Measurements from ENCODE around the gene CNTNAP2. TPM values are rescaled to one million over a fixed set of nuclear protein-coding genes. Genes with fewer than 3 reads are reported as not detected.

Gene CNTNAP2
- total RNA-seq, 1 donor = 7.6 TPM

DNA sequence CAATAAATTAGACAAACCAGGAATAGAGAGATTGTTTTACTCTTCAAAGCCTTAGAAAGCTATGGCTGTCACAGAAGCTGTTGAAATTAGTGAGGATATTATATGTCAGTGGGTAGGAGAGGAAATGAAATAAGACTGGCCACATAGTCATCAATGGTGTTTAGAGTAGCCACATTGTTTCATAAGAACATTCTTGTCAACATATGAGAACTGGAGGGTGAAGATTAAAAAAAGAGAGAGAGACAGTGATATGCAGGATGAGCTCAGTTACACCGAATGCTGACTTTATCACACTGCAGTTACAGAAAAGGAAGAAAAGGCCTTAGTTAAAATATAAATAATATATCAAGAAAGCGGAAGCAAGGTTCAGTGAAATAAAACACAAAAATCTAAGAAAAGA lies 412.0 kb downstream of the CNTNAP2 start:
- H3K9me3 ChIP-seq (ENCODE audit: low read depth, low read length) = peaks cover 2% of the 10 kb centered on the region
- H3K4me2 ChIP-seq (ENCODE audit: insufficient read depth, low read length) = no peak overlapping the region
- no peaks in the 10 kb centered on the region for H3K27me3 ChIP-seq (ENCODE audit: insufficient read depth, low read length)
- H3K36me3 ChIP-seq (ENCODE audit: insufficient read depth, low read length) = no peaks in the 10 kb centered on the region
- H2AFZ ChIP-seq (ENCODE audit: low read length) = no peak overlapping the region
- no peak overlapping the region for H3K27ac ChIP-seq (ENCODE audit: low read depth, low read length)
- H3K4me1 ChIP-seq (ENCODE audit: insufficient read depth, low read length) = no peaks in the 10 kb centered on the region
- no peak overlapping the region for H3K4me3 ChIP-seq (ENCODE audit: insufficient read depth, low read length)
- H3K79me2 ChIP-seq (ENCODE audit: insufficient read depth, low read length) = no peaks in the 10 kb centered on the region
- H4K20me1 ChIP-seq (ENCODE audit: insufficient read depth, low read length) = no peaks in the 10 kb centered on the region
- no peak for DNase-seq (ENCODE audit: insufficient read length, low spot score, missing footprints)
- no peak for TF ChIP-seq CTCF (IDR thresholded peaks at IDR 0.05; ENCODE audit: extremely low read depth, low read depth, low read length)

DNA sequence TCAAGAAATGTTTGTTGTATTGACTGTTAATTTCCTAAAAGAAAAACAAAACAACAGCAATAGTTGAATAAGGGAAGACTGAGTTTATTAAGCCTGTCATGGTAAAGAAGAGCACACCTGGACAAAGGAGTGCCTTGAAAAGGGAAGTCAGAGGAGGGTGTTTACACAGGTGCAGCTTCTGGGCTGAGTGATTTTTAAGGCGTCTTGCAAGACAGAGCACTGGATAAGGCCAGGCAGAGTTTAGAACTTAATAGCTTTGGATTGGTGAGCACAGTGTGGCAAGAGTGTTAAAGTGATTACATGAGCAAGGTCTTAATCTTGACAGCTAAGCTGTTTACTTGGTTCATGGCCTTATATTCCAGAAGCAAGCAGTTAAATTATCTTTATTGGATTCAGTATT lies 423.2 kb downstream of the CNTNAP2 start:
- no peak for TF ChIP-seq CTCF (IDR thresholded peaks at IDR 0.05; ENCODE audit: extremely low read depth, low read depth, low read length)
- H3K36me3 ChIP-seq (ENCODE audit: insufficient read depth, low read length) = no peaks in the 10 kb centered on the region
- no peak overlapping the region for H2AFZ ChIP-seq (ENCODE audit: low read length)
- H3K4me2 ChIP-seq (ENCODE audit: insufficient read depth, low read length) = no peak overlapping the region
- H3K27ac ChIP-seq (ENCODE audit: low read depth, low read length) = no peak overlapping the region
- DNase-seq (ENCODE audit: insufficient read length, low spot score, missing footprints) = no peak
- no peaks in the 10 kb centered on the region for H3K4me1 ChIP-seq (ENCODE audit: insufficient read depth, low read length)
- H4K20me1 ChIP-seq (ENCODE audit: insufficient read depth, low read length) = no peaks in the 10 kb centered on the region
- no peaks in the 10 kb centered on the region for H3K9me3 ChIP-seq (ENCODE audit: low read depth, low read length)
- H3K79me2 ChIP-seq (ENCODE audit: insufficient read depth, low read length) = no peaks in the 10 kb centered on the region
- no peaks in the 10 kb centered on the region for H3K27me3 ChIP-seq (ENCODE audit: insufficient read depth, low read length)
- H3K4me3 ChIP-seq (ENCODE audit: insufficient read depth, low read length) = no peak overlapping the region

GRCh38 chr7:146542101-146542500 lies 425.5 kb downstream of the CNTNAP2 start:
- DNase-seq (ENCODE audit: insufficient read length, low spot score, missing footprints) = no peak
- no peak overlapping the region for H3K4me3 ChIP-seq (ENCODE audit: insufficient read depth, low read length)
- no peaks in the 10 kb centered on the region for H3K36me3 ChIP-seq (ENCODE audit: insufficient read depth, low read length)
- H4K20me1 ChIP-seq (ENCODE audit: insufficient read depth, low read length) = no peaks in the 10 kb centered on the region
- no peaks in the 10 kb centered on the region for H3K9me3 ChIP-seq (ENCODE audit: low read depth, low read length)
- no peaks in the 10 kb centered on the region for H3K79me2 ChIP-seq (ENCODE audit: insufficient read depth, low read length)
- H3K27me3 ChIP-seq (ENCODE audit: insufficient read depth, low read length) = no peaks in the 10 kb centered on the region
- no peak overlapping the region for H3K4me2 ChIP-seq (ENCODE audit: insufficient read depth, low read length)
- no peaks in the 10 kb centered on the region for H3K4me1 ChIP-seq (ENCODE audit: insufficient read depth, low read length)
- no peak overlapping the region for H3K27ac ChIP-seq (ENCODE audit: low read depth, low read length)
- no peak overlapping the region for H2AFZ ChIP-seq (ENCODE audit: low read length)
- TF ChIP-seq CTCF (IDR thresholded peaks at IDR 0.05; ENCODE audit: extremely low read depth, low read depth, low read length) = no peak

DNA sequence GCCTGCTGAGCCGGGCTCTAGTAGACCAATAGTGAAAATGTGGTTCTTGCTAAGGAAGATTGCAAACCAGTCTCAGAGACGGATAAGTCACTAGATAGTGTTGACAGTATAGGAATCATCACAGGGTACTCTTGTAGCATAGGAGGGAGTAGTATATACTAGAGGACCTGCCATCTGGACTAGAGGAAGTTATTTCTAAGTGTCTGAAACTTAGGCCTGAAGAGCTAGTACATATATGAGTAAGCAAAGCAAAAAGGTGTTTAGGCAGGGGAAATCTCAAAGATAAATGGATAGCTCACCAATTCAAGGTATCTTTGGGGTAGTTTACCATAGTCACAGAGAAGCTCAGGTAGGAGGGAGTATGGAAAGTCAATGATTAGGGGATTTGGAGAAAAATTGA lies 428.1 kb downstream of the CNTNAP2 start:
- H3K79me2 ChIP-seq (ENCODE audit: insufficient read depth, low read length) = no peaks in the 10 kb centered on the region
- no peak overlapping the region for H3K4me2 ChIP-seq (ENCODE audit: insufficient read depth, low read length)
- no peak overlapping the region for H2AFZ ChIP-seq (ENCODE audit: low read length)
- no peak for TF ChIP-seq CTCF (IDR thresholded peaks at IDR 0.05; ENCODE audit: extremely low read depth, low read depth, low read length)
- H3K27ac ChIP-seq (ENCODE audit: low read depth, low read length) = no peak overlapping the region
- no peak for DNase-seq (ENCODE audit: insufficient read length, low spot score, missing footprints)
- no peaks in the 10 kb centered on the region for H4K20me1 ChIP-seq (ENCODE audit: insufficient read depth, low read length)
- H3K36me3 ChIP-seq (ENCODE audit: insufficient read depth, low read length) = no peaks in the 10 kb centered on the region
- H3K9me3 ChIP-seq (ENCODE audit: low read depth, low read length) = no peaks in the 10 kb centered on the region
- H3K27me3 ChIP-seq (ENCODE audit: insufficient read depth, low read length) = no peaks in the 10 kb centered on the region
- H3K4me1 ChIP-seq (ENCODE audit: insufficient read depth, low read length) = no peaks in the 10 kb centered on the region
- H3K4me3 ChIP-seq (ENCODE audit: insufficient read depth, low read length) = no peak overlapping the region
